ENCODE results near the gene KMT2B. TPM values are rescaled to one million over a fixed set of nuclear protein-coding genes. Genes with fewer than 3 reads are reported as not detected.

KMT2B gene
- total RNA-seq, 1 experiment from 2014 or later, result 66.6 TPM

- Mint-ChIP-seq H3K4me1 (peaks cover 13% of the 10 kb centered on the region), H3K9me3 (no peaks in the 10 kb centered on the region), H3K4me3 (no peak overlapping the region), H3K36me3 (peaks cover 24% of the 10 kb centered on the region), H3K27me3 (ENCODE audit: low read depth) (no peaks in the 10 kb centered on the region), H3K27ac (no peak overlapping the region)
- no peak for ATAC-seq
- TF ChIP-seq ZNF425 (CRISPR knock-in tag; conservative IDR thresholded peaks at IDR 0.05), result no peak
- TF ChIP-seq ZNF317 (CRISPR knock-in tag; IDR thresholded peaks at IDR 0.05; ENCODE audit: borderline replicate concordance, low read depth), result no peak
- TF ChIP-seq CREM (CRISPR knock-in tag; IDR thresholded peaks at IDR 0.05), result no peak
- no peak for TF ChIP-seq CDX4 (CRISPR knock-in tag; IDR thresholded peaks at IDR 0.05; ENCODE audit: borderline replicate concordance)
- POLR2A ChIA-PET, result interaction anchor here (0.7 kb wide), 1 partner anchor 174 kb away, joined by 4 read pairs; no protein-coding TSS in a partner anchor
- DNase-seq (ENCODE audit: low spot score), result no peak
- CTCF ChIA-PET, result no interaction called here
Measured at GRCh38 chr19:35764432-35765315, 46.9 kb downstream of the KMT2B start.

- POLR2A ChIA-PET, result interaction anchor here (1.7 kb wide), 1 partner anchor 26 kb away, joined by 6 read pairs; no protein-coding TSS in a partner anchor
- no peak for TF ChIP-seq NFE2L1 (CRISPR knock-in tag; IDR thresholded peaks at IDR 0.05)
- TF ChIP-seq CTCF (IDR thresholded peaks at IDR 0.05), result no peak
- TF ChIP-seq RORB (CRISPR knock-in tag; IDR thresholded peaks at IDR 0.05), result no peak
- TF ChIP-seq, protein P1, sequence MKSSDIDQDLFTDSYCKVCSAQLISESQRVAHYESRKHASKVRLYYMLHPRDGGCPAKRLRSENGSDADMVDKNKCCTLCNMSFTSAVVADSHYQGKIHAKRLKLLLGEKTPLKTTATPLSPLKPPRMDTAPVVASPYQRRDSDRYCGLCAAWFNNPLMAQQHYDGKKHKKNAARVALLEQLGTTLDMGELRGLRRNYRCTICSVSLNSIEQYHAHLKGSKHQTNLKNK (CRISPR knock-in tag; IDR thresholded peaks at IDR 0.05), result no peak
- TF ChIP-seq SOX15 (CRISPR knock-in tag; IDR thresholded peaks at IDR 0.05), result no peak
- TF ChIP-seq ZBTB43 (CRISPR knock-in tag; IDR thresholded peaks at IDR 0.05), result no peak
- TF ChIP-seq TCF7 (CRISPR knock-in tag; IDR thresholded peaks at IDR 0.05; ENCODE audit: low read depth), result no peak
- no peak for TF ChIP-seq FOXK1 (CRISPR knock-in tag; IDR thresholded peaks at IDR 0.05)
- TF ChIP-seq NR1H2 (CRISPR knock-in tag; IDR thresholded peaks at IDR 0.05), result no peak
- TF ChIP-seq CREB1 (CRISPR knock-in tag; IDR thresholded peaks at IDR 0.05), result no peak
- TF ChIP-seq, protein P2, sequence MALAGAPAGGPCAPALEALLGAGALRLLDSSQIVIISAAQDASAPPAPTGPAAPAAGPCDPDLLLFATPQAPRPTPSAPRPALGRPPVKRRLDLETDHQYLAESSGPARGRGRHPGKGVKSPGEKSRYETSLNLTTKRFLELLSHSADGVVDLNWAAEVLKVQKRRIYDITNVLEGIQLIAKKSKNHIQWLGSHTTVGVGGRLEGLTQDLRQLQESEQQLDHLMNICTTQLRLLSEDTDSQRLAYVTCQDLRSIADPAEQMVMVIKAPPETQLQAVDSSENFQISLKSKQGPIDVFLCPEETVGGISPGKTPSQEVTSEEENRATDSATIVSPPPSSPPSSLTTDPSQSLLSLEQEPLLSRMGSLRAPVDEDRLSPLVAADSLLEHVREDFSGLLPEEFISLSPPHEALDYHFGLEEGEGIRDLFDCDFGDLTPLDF (CRISPR knock-in tag; IDR thresholded peaks at IDR 0.05), result no peak
- TF ChIP-seq TEAD4 (CRISPR knock-in tag; IDR thresholded peaks at IDR 0.05), result no peak
- no peak overlapping the region for H3K4me3 Mint-ChIP-seq
- no peaks in the 10 kb centered on the region for H3K9me3 Mint-ChIP-seq
- no peaks in the 10 kb centered on the region for H3K27me3 Mint-ChIP-seq (ENCODE audit: low read depth)
- CTCF ChIA-PET, result interaction anchor here (0.6 to 1.9 kb wide), 5 partner anchors 9 to 53 kb away, joined by 3 to 6 read pairs (median 4); partner anchors contain the start of genes LIN37, PROSER3, PSENEN and U2AF1L4
- no peak; the same call in 1 of the 2 replicates for ATAC-seq
- peaks cover 13% of the 10 kb centered on the region for H3K4me1 Mint-ChIP-seq
- peaks cover 19% of the 10 kb centered on the region for H3K36me3 Mint-ChIP-seq
- H3K27ac Mint-ChIP-seq, result no peak overlapping the region
- DNase-seq (ENCODE audit: low spot score), result no peak
Measured at GRCh38 chr19:35766571-35767104, 48.8 kb downstream of the KMT2B start.
